OCI-LY7 (cell line): Measurements from ENCODE around the gene SLC25A21.

Source experiments
- CTCF ChIP-seq: fragments of 200-600 bp; sonication (generic); conservative IDR thresholded peaks from 2 replicates; pipeline ENCODE4 v1.5.1; 2014; ENCODE audit warnings: mild to moderate bottlenecking, antibody characterized with exemption, low read length, moderate library complexity, mixed read lengths
- EZH2phosphoT487 ChIP-seq: fragments of 200-600 bp; sonication (generic); IDR thresholded peaks from 2 replicates; pipeline ENCODE4 v1.6.1; 2018; ENCODE audit warnings: low read depth, borderline replicate concordance, mild to moderate bottlenecking, mixed run types, antibody characterized with exemption, low read length, moderate library complexity, mixed read lengths

DNA sequence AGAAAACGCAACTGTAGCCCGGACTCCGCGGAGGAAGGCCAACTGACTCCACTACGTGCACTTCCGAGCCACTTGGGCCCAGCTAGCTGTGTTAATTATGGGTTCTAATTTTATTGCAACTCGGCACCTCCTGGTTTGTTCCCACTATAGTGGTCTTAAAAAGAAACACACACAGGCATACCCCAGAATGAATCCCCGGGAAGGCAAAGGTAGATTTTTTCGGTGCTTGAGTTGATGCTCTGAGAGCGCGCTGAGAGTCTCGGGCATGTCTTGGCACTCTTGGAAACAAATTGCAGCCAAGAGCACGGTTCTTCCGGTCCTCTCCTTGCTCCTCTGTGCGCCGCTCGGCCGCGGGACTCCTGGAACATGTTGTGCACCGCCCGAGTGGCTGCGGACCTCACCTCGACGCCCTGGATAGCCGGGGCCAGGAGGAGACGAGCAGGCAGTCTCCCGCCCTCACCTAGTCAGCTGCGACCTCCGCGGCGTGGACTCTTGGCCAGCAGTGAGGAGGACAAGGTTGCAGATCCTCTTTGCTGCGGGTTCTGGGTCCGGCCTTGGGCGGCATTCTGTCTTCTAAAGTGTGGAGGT is 517.5 kb downstream of the SLC25A21 start:
- TF ChIP-seq CTCF (no peak), EZH2phosphoT487 (no peak)
